Stimulated activated CD8-positive, alpha-beta memory T cell treated with anti-CD3 and anti-CD28 coated beads, Interleukin-2, amount 100 ng/mL, for 48 hours (primary cell): ENCODE measurements around the gene TUB.

ENCODE experiments used
- DNase-seq, 2 donors: peaks; one replicate each; pipeline ENCODE4 v3.0.0-alpha.2; 2020; ENCODE audit warnings: low read depth in 2 of 2

TUB gene

DNA sequence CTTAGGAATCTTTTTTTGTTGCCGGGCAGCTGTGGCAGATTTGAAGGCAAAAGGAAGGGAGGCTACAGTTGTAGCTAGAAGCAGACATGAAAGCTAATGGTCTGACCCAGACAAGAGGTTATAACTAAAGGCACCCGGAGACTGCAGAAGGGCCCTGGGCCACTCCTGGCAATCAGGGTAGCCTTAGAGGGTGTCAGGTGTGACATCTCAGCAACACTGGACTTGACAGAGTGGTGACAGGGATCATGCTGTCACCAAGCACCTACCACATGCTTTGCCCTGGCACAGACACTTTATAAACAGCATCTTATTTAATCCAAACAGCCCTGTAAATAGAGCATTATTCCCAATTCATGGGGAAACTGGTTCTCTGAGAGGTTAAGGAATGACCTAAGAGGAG lies 25.7 kb downstream of the TUB start:
- DNase-seq = no peak

DNA sequence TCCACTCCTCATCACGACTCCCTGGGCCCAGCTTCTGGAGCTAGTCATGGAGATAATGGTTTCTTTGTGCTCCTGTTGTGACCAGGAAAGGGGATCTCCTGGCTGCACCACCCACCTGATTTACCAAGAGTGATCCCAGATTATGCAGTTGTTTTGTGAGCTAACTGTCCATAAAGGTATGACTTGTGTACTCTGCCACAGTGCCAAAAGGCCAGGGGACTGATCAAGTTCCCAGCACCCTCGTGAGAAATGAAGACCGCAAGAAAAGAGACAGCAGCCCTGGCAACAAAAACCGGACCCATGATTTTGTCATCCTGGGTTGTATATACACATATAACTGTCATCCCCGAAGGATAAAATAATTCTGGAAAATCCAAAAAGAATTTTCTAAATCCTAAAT lies 26.6 kb downstream of the TUB start:
- no peak for DNase-seq

DNA sequence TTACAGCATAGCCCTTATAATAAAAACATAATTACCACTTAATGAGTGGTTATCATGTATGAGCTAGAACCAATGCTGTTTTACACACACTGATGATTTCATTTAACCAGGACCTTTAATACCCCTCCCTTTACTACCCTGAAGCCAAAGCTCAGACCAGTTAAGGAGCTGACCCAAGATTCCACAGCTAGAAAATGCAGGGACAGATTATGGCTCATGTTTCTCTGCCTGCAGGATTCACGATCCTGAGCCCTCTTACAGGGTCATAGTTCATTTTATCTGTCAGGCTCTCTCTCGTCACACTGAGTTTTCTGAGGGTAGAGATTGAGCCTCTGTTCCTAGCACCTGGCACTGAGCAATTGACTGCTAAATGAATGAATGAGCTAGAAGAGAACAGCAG lies 27.4 kb downstream of the TUB start:
- DNase-seq = no peak

DNA sequence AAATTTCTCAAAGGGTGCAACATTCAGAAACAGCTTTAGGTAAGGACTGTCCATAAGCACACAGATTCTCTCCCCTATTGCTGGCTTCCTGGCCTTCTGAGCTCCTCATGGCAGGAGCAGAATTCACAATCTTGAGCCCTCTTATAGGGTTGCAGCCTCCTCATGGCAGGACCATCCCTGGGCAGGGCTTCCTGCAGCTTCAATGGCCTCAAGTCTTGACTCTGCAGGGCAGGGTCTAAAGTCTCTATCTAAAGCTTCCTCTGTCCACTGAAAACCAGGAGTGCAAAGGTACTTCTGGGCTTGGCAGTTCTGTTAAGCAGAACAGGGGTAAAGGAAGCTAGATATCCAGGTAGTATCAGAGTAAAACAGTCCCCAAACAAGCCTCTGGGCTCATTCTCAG lies 28.7 kb downstream of the TUB start:
- no peak for DNase-seq

DNA sequence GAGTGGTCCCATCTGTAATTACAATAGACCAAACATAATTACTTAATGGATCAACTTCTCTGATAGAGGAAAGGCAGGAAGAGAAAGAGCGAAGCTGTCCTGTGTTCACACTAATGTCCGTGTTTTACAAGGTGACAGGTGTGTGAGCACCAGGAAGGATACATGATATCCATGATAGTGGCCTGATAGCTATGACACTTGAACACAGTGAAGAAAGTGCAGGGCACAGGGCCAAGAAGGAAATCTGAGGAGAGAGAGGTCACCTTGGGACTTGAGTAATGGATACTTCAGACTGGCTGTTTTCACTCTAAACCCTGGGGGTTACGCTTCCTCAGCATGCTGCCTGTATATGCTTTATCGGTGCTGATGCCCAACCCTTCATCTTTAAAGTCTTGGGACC lies 29.4 kb downstream of the TUB start:
- no peak for DNase-seq

DNA sequence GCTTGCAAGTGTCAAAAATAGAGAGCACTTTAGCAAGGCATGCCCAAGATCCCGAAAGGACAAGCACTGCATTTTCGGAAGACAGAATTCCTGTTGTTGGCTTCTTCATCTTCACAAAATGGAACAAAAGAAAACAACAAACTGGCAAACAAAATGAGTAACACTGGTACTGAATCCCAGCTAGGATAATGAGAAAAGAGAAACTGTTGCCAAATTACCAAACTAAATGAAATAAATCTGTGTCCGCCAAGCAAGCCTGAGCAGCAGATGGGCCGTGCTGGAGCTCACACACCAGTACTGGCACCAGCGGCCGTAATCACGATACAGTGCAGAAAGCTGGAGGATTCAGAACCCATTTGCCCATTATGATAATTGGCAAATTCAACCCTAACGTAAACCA lies 30.6 kb downstream of the TUB start:
- DNase-seq = no peak

DNA sequence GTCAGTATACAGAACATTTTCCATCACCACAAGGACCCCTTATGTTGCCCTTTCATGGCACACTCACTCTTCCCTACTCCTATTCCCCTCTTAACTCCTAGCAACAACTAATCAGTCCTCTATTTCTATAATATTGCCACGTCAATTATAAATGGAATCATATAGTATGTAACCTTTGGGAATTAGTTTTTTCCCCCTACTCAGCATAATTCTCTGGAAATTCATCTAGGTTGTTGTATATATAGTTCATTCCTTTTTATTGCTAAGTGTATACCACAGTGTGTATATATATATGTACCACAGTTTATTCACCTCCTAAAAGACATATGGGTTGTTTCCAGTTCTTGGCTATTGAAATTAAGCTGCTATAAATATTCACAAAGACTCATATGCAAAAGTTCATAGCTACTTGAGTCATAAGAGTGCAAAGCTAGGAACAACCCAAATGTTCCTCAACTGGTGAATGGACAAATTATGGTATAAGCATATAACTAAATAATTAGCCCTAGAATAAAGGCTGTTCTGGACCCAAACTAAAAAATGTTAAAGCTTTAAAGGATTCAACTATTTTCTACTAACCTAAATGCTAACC lies 41.3 kb downstream of the TUB start:
- DNase-seq = no peak

DNA sequence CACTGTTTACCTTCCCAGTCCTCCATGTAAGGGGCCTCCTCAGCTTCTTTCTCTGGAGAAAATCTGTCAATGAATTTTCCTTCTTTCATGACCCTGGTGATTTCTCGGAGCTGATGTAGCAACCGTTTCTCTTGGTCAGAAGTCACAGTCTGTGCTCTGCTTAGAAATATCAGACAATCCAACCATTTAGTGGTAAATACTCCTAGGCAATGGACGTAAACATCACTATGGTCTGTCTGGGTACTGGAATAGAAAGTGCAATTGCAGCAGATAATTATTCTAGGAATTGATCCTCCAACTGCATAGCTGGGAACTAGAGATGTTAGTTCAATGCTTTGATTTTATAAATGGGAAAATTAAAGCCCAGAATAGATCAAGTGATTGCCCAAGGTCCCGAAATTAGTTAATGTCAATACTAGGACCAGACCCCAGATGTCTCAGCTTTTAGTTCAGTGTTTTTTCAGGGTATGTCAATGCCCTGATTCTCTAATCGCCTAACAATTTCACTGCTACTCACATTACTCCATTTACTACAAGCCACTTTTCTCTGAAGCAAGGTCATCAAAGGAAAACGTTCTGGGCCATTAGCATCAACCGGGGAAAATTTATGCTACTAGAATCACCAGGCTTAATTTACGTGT lies 45.8 kb downstream of the TUB start:
- no peak for DNase-seq

DNA sequence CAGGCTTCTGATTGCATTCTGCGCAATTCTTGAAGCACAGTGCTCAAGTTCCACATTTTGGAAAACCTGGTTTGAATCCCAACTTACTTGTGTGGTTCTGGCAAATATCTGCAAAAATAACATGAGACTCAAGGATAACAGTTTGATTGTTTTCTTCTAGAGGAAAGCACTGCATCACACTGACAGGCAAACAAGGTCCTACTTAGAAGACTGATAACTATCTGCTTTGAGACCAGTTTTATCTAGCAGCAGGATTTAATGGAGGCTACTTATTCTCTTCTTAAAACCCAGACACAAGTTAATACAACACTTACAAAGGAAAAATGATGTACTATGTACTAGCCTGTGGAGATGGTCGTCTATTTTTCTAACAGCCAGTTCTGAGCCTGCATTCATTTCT lies 46.4 kb downstream of the TUB start:
- no peak for DNase-seq

DNA sequence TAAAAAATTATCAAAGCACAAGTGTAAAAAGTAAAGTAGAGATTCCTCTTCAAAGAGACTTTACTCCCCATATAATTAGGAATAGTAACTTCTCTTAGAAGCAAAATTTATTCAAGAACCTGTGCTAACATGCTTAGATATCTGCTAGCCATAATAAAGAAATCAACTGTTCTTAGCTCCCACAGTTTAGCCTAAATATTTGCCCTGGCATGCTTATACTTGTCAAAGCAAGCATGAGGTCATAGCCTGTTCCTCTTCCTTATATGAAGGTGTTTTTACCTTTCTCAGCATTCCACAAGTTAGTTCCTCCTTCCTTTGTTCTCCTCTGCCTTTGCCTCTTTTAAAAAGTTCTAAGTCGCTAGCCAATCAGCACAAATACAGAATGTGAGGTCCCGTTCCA lies 57.5 kb downstream of the TUB start:
- DNase-seq = no peak

DNA sequence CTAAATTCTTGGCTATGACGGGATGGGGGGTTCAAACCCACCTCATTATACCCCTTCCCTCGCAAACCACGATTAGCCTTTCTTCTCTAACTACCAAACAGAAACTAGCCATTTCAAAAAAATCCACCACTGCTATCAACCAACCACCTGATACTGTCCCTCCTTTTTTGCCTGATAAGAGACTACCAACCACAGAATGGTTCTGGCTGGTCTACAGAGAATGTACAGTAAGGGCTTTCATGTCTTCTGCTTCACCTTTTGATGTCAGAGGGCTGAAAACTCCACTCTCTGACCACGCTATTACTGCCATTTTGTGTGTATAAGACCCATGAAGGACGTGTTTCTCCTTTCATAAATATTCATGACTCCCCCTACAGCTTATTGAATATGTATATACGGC lies 68.7 kb downstream of the TUB start:
- DNase-seq = no peak
